Colonic mucosa (tissue), 4 donors: ENCODE results near the gene DAP3. TPM values are rescaled to one million over a fixed set of nuclear protein-coding genes. Genes with fewer than 3 reads are reported as not detected.
"Not testable (repeated sequence)": the region's sequence is repeated elsewhere in the genome, so short reads cannot be mapped to it uniquely, and the experiment has no call there.

Experiments
- DNase-seq: peaks from one replicate; pipeline ENCODE4 v3.0.0-alpha.2; 2020
- H3K27ac ChIP-seq: fragments of 200-600 bp; one replicate; pipeline ENCODE4 v1.8.0; 2021
- H3K27me3 ChIP-seq: fragments of 200-600 bp; one replicate; pipeline ENCODE4 v1.8.0; 2021
- H3K36me3 ChIP-seq: fragments of 200-600 bp; one replicate; pipeline ENCODE4 v1.8.0; 2021
- H3K4me1 ChIP-seq: fragments of 200-600 bp; one replicate; pipeline ENCODE4 v1.8.0; 2021; ENCODE audit warnings: mild to moderate bottlenecking
- H3K4me3 ChIP-seq: fragments of 200-600 bp; one replicate; pipeline ENCODE4 v1.8.0; 2021
- H3K9ac ChIP-seq, 2 donors: one replicate each; pipeline ENCODE4 v1.7.0; 2013; ENCODE audit warnings: control low read depth in 2 of 2, low read depth in 2 of 2, low read length in 2 of 2
- H3K9me3 ChIP-seq: fragments of 200-600 bp; one replicate; pipeline ENCODE4 v1.8.0; 2021
- CTCF ChIP-seq: fragments of 200-600 bp; IDR thresholded peaks from one replicate; pipeline ENCODE4 v1.8.0; 2022; ENCODE audit warnings: antibody characterized with exemption, mild to moderate bottlenecking
- intact Hi-C: fragments of 100-400 bp; cut with DNase I; formaldehyde crosslinking; loops from one replicate; pipeline ENCODE4 v1.14.1; 2022
- total RNA-seq, 2 donors: library from RNA; stranded (reverse); fragmentation: NEBNext Ultra II Directional in 1 of 2; extraction: Animal tissue kit (Norgen Biotek cat#: 25700) in 1 of 2; gene quantifications; one replicate each; pipeline ENCODE4 v1.2.1, GENCODE V29; 2021
- donor health status: healthy.
- donor health status: DM: no; HTN: no; CAD: no.
- donor health status: DM: no; HTN: no; CAD: no.

The DAP3 gene
- total RNA-seq, 2 donors from 2014 or later, result 75.7 to 106 TPM

- intact Hi-C loops, result no loop called here
- no peak overlapping the region for H3K27ac ChIP-seq
- peaks cover 24% of the 10 kb centered on the region for H3K36me3 ChIP-seq
- no peaks in the 10 kb centered on the region for H3K27me3 ChIP-seq
- no peak overlapping the region for H3K4me3 ChIP-seq
- H3K9me3 ChIP-seq, result no peaks in the 10 kb centered on the region
- DNase-seq, result no peak
- H3K4me1 ChIP-seq, result no peaks in the 10 kb centered on the region
- TF ChIP-seq CTCF, result no peak
- no peak overlapping the region for H3K9ac ChIP-seq
These were observed 10.9 kb upstream of the DAP3 start for GRCh38 chr1:155678027-155678426.

GRCh38 chr1:155678992-155679391 is 9.9 kb upstream of the DAP3 start:
- H3K27me3 ChIP-seq, H3K4me1 ChIP-seq, H3K4me3 ChIP-seq, H3K9ac ChIP-seq, intact Hi-C loops, DNase-seq, H3K27ac ChIP-seq, H3K9me3 ChIP-seq: not testable (repeated sequence)
- peaks cover 20% of the 10 kb centered on the region for H3K36me3 ChIP-seq

GRCh38 chr1:155680531-155680930 is 8.4 kb upstream of the DAP3 start:
- no peak for DNase-seq
- H3K4me3 ChIP-seq, result no peak overlapping the region
- H3K27me3 ChIP-seq, result no peaks in the 10 kb centered on the region
- H3K27ac ChIP-seq, result no peak overlapping the region
- no peak overlapping the region for H3K9ac ChIP-seq
- no peak for TF ChIP-seq CTCF
- H3K36me3 ChIP-seq, result peaks cover 12% of the 10 kb centered on the region
- no peaks in the 10 kb centered on the region for H3K4me1 ChIP-seq
- no peaks in the 10 kb centered on the region for H3K9me3 ChIP-seq
- intact Hi-C loops, result no loop called here

GRCh38 chr1:155681776-155682175 is 7.1 kb upstream of the DAP3 start:
- Histone ChIP-seq H3K4me3 (no peak overlapping the region), H3K9me3 (no peaks in the 10 kb centered on the region), H3K36me3 (peaks cover 7% of the 10 kb centered on the region), H3K27ac (no peak overlapping the region), H3K4me1 (no peaks in the 10 kb centered on the region), H3K27me3 (no peaks in the 10 kb centered on the region), H3K9ac (no peak overlapping the region)
- intact Hi-C loops, result no loop called here
- DNase-seq, result no peak
- TF ChIP-seq CTCF, result no peak

GRCh38 chr1:155687705-155688323 is 1.1 kb upstream of the DAP3 start:
- intact Hi-C loops, result not testable (repeated sequence)
- DNase-seq, result peak; percentile 51

GRCh38 chr1:155688324-155689080 is 389 bp upstream of the DAP3 start, which contains the start of gene YY1AP1:
TSS of gene YY1AP1 (minus strand) at chr1:155688774. CDS start at chr1:155680436, 8,338 bp downstream.
- Histone ChIP-seq H3K9me3 (no peaks in the 10 kb centered on the region), H3K36me3 (no peaks in the 10 kb centered on the region), H3K9ac (peak within 1 kb of the TSS; percentile 92 to 99), H3K27me3 (no peaks in the 10 kb centered on the region), H3K4me3 (peak within 1 kb of the TSS; percentile 99), H3K4me1 (no peaks in the 10 kb centered on the region), H3K27ac (peak within 1 kb of the TSS; percentile 96)
- intact Hi-C loops, result no loop called here
- no peak for TF ChIP-seq CTCF
- peak; percentile 93 for DNase-seq

More at GRCh38 chr1:155687705-155688323, 1.1 kb upstream of the DAP3 start:
- Histone ChIP-seq H3K4me3 (peak overlapping the region; percentile 99), H3K27ac (peak overlapping the region; percentile 96), H3K9ac (peak overlapping the region; percentile 92 to 99)
- not testable (repeated sequence) for H3K9me3 ChIP-seq, H3K36me3 ChIP-seq, H3K4me1 ChIP-seq, H3K27me3 ChIP-seq
